ENCODE results near the gene ZNF385B. TPM values are rescaled to one million over a fixed set of nuclear protein-coding genes. Genes with fewer than 3 reads are reported as not detected.

The ZNF385B gene
- total RNA-seq, 1 experiment from 2014 or later: 0.28 TPM

DNA sequence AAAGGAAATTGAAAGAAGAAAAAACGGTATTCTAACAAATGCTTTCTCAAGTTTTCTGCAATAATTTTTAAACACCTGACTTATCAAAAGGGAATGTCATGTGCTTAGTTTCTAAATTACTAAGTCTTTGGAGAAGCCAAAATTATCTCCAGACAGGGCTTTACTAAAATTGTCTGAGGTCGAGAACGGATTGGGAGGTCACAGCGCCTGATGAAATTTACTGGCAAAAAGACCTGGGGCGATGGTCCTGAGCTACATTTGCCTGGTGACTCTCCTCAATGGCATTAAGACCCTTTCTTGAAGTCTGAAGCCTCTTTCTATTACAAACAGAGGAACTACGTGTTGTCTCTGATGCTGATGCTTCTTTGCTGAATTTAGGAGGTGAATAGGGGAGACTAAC, 305.0 kb downstream of the ZNF385B start:
- H3K27me3 ChIP-seq (ENCODE audit: control insufficient read depth, insufficient read depth, low read length): no peaks in the 10 kb centered on the region
- ChIA-PET POLR2A (no interaction called here), CTCF (no interaction called here)
- H3K27ac ChIP-seq (ENCODE audit: low read length): no peak overlapping the region
- H3K9me3 ChIP-seq (ENCODE audit: control insufficient read depth, insufficient read depth, low read depth, low read length): no peaks in the 10 kb centered on the region
- H3K36me3 ChIP-seq (ENCODE audit: control insufficient read depth, insufficient read depth, low read length): no peaks in the 10 kb centered on the region
- TF ChIP-seq, protein P1, sequence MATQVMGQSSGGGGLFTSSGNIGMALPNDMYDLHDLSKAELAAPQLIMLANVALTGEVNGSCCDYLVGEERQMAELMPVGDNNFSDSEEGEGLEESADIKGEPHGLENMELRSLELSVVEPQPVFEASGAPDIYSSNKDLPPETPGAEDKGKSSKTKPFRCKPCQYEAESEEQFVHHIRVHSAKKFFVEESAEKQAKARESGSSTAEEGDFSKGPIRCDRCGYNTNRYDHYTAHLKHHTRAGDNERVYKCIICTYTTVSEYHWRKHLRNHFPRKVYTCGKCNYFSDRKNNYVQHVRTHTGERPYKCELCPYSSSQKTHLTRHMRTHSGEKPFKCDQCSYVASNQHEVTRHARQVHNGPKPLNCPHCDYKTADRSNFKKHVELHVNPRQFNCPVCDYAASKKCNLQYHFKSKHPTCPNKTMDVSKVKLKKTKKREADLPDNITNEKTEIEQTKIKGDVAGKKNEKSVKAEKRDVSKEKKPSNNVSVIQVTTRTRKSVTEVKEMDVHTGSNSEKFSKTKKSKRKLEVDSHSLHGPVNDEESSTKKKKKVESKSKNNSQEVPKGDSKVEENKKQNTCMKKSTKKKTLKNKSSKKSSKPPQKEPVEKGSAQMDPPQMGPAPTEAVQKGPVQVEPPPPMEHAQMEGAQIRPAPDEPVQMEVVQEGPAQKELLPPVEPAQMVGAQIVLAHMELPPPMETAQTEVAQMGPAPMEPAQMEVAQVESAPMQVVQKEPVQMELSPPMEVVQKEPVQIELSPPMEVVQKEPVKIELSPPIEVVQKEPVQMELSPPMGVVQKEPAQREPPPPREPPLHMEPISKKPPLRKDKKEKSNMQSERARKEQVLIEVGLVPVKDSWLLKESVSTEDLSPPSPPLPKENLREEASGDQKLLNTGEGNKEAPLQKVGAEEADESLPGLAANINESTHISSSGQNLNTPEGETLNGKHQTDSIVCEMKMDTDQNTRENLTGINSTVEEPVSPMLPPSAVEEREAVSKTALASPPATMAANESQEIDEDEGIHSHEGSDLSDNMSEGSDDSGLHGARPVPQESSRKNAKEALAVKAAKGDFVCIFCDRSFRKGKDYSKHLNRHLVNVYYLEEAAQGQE (IDR thresholded peaks at IDR 0.05; ENCODE audit: insufficient read depth in 1 of 2, low read depth in 2 of 2, low read length in 1 of 2): no peak
- TF ChIP-seq CTCF (IDR thresholded peaks at IDR 0.05) (no peak), TCF7L2 (IDR thresholded peaks at IDR 0.05; ENCODE audit: low read depth, low read length) (no peak), SIN3A (IDR thresholded peaks at IDR 0.05; ENCODE audit: borderline replicate concordance, insufficient read depth, low read depth, low read length) (no peak)
- no peak overlapping the region for H3K4me3 ChIP-seq (ENCODE audit: low read depth in 2 of 2, low read length in 2 of 2)
- in situ Hi-C loops (cut with HindIII; ENCODE audit: low pct_unique_long_range_greater_than_20kb, low sequenced_read_pairs) (no loop called here), intact Hi-C loops (cut with micrococcal nuclease; ENCODE audit: unreplicated experiment) (no loop called here)
- H3K4me1 ChIP-seq (ENCODE audit: control insufficient read depth, insufficient read depth, low read length): no peaks in the 10 kb centered on the region
- BruUV-seq (replicated peaks): no TSS peak
- no peak for DNase-seq (ENCODE audit: low read depth, low spot score)
- ATAC-seq: no peak

- ATAC-seq (no peak), DNase-seq (ENCODE audit: low read depth, low spot score) (no peak)
- POLR2A ChIA-PET: no interaction called here
- Histone ChIP-seq H3K4me1 (ENCODE audit: control insufficient read depth, insufficient read depth, low read length) (no peaks in the 10 kb centered on the region), H3K9me3 (ENCODE audit: control insufficient read depth, insufficient read depth, low read depth, low read length) (no peaks in the 10 kb centered on the region), H3K27ac (ENCODE audit: low read length) (no peak overlapping the region), H3K4me3 (ENCODE audit: low read depth in 2 of 2, low read length in 2 of 2) (no peak overlapping the region), H3K36me3 (ENCODE audit: control insufficient read depth, insufficient read depth, low read length) (no peaks in the 10 kb centered on the region), H3K27me3 (ENCODE audit: control insufficient read depth, insufficient read depth, low read length) (no peaks in the 10 kb centered on the region)
- BruUV-seq (replicated peaks): no TSS peak
- CTCF ChIA-PET: no interaction called here
- intact Hi-C loops (cut with micrococcal nuclease; ENCODE audit: unreplicated experiment): no loop called here
- in situ Hi-C loops (cut with HindIII; ENCODE audit: low pct_unique_long_range_greater_than_20kb, low sequenced_read_pairs): no loop called here
- TF ChIP-seq CTCF (IDR thresholded peaks at IDR 0.05) (no peak), TCF7L2 (IDR thresholded peaks at IDR 0.05; ENCODE audit: low read depth, low read length) (no peak), POLR2AphosphoS5 (IDR thresholded peaks at IDR 0.05; ENCODE audit: low read depth, low read length) (no peak), SIN3A (IDR thresholded peaks at IDR 0.05; ENCODE audit: borderline replicate concordance, insufficient read depth, low read depth, low read length) (no peak)
- TF ChIP-seq, protein P1 (IDR thresholded peaks at IDR 0.05; ENCODE audit: insufficient read depth in 1 of 2, low read depth in 2 of 2, low read length in 1 of 2): no peak
Observed at GRCh38 chr2:179555691-179556283, 305.6 kb downstream of the ZNF385B start.

Data from Panc1 (cell line).